GM21576 (cell line): ENCODE results near the gene UNC5CL.
A peak's percentile ranks its signal among the peaks of the same experiment; 100 is the strongest.

ENCODE experiments used
- ATAC-seq: cut with Tn5 transposase; IDR thresholded peaks from one replicate; pipeline ENCODE4 v1.9.1; 2021; ENCODE audit warnings: mild to moderate bottlenecking, moderate library complexity; ENCODE audit not compliant: unreplicated experiment

UNC5CL gene

GRCh38 chr6:41039060-41039998 is at the start of gene UNC5CL:
Gene UNC5CL (minus strand): TSS chr6:41039221. CDS start chr6:41035074, 4,147 bp downstream.
- ATAC-seq = no peak

GRCh38 chr6:41088451-41088850 is 49.4 kb upstream of the UNC5CL start:
- no peak for ATAC-seq

- ATAC-seq = no peak
These were observed 46.2 kb upstream of the UNC5CL start for GRCh38 chr6:41085182-41085581.

GRCh38 chr6:41083072-41083471 is 44.1 kb upstream of the UNC5CL start:
- no peak for ATAC-seq

- ATAC-seq = no peak
These were observed 41.6 kb upstream of the UNC5CL start for GRCh38 chr6:41080621-41081020.

- no peak for ATAC-seq
These were observed 40.1 kb upstream of the UNC5CL start for GRCh38 chr6:41079080-41079479.

- no peak for ATAC-seq
These were observed 39.1 kb upstream of the UNC5CL start for GRCh38 chr6:41078101-41078500.

GRCh38 chr6:41077536-41077935 is 38.5 kb upstream of the UNC5CL start:
- ATAC-seq = no peak

- ATAC-seq = no peak
These were observed 36.9 kb upstream of the UNC5CL start for GRCh38 chr6:41075651-41076626.

- ATAC-seq = no peak
These were observed 35.8 kb upstream of the UNC5CL start for GRCh38 chr6:41074692-41075436.

GRCh38 chr6:41073968-41074691 is 35.1 kb upstream of the UNC5CL start:
- ATAC-seq = no peak

GRCh38 chr6:41073203-41073967 is 34.4 kb upstream of the UNC5CL start:
- ATAC-seq = no peak

GRCh38 chr6:41072836-41073202 is 33.8 kb upstream of the UNC5CL start, which contains the start of gene NFYA:
Gene NFYA (plus strand): TSS chr6:41072974. CDS start chr6:41079090, 6,116 bp downstream.
- ATAC-seq = peak; percentile 58

- peak; percentile 62 for ATAC-seq
These were observed 33.2 kb upstream of the UNC5CL start, which contains the start of gene OARD1 for GRCh38 chr6:41071923-41072835. Gene OARD1 (minus strand): TSS chr6:41072356. CDS start chr6:41071634, 722 bp downstream.

- no peak for ATAC-seq
These were observed 32.5 kb upstream of the UNC5CL start for GRCh38 chr6:41071501-41071922.

GRCh38 chr6:41066867-41067304 is 27.9 kb upstream of the UNC5CL start:
- ATAC-seq = no peak

- ATAC-seq = no peak
These were observed 26.6 kb upstream of the UNC5CL start for GRCh38 chr6:41065550-41066026.

- no peak for ATAC-seq
These were observed 25.8 kb upstream of the UNC5CL start for GRCh38 chr6:41064841-41065240.
